ENCODE measurements around the gene MDC1.
"Not testable (repeated sequence)": the region's sequence is repeated elsewhere in the genome, so short reads cannot be mapped to it uniquely, and the experiment has no call there.

Gene MDC1

DNA sequence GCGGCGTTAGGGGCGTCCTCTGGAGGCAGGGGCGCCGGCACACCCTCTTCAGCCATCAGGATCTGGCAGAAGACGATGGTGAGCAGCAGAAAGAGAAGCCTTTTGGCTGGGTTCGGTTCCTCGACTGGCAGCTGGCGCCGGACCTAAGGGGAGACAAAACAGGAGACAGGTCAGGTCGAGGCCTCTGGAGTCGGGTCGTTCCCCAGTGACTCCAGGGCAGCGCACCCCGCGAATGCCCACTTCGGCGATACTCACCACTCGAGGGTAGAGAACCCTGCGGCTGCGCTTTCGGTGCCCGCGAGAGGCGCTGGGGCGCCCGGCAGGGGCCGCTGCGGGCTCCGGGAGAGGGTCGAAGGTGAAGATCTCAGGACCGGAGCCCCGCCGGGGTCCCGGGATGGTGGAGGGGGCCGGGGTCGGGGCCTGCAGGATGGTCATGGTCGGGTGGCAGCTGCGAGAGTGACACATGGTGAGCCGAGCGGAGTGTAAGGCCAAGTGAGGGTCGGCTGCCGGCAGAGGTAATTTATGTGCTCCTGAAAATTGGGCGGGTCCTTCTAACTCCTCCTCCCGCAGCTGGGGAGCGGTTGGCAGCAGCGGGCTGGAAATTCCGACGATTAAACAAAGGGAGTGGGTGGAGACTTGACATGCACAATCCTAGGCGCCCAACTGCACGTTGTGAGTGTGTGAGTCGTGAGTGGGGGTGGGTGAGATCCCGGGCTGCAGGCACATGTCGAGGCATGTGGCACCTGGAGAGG, 27.1 kb upstream of the MDC1 start, which contains the start of gene IER3:
Gene IER3, minus strand, starts transcription at position 494 of the 752 bp plus-strand sequence. Its CDS starts 29 bp downstream, at position 465.
- peak; percentile 68 for DNase-seq

- DNase-seq = no peak
Measured at GRCh38 chr6:30743099-30744053, 26.3 kb upstream of the MDC1 start.

GRCh38 chr6:30742316-30743098, 25.4 kb upstream of the MDC1 start, which contains the start of gene FLOT1:
Gene FLOT1, minus strand, starts transcription at chr6:30742687. Its CDS starts 498 bp downstream, at chr6:30742189.
- peak; percentile 30 for DNase-seq

GRCh38 chr6:30741789-30742315, 24.8 kb upstream of the MDC1 start:
- no peak for DNase-seq

- no peak for DNase-seq
Measured at GRCh38 chr6:30741063-30741779, 24.1 kb upstream of the MDC1 start.

GRCh38 chr6:30740540-30740870, 23.4 kb upstream of the MDC1 start:
- DNase-seq = no peak

DNA sequence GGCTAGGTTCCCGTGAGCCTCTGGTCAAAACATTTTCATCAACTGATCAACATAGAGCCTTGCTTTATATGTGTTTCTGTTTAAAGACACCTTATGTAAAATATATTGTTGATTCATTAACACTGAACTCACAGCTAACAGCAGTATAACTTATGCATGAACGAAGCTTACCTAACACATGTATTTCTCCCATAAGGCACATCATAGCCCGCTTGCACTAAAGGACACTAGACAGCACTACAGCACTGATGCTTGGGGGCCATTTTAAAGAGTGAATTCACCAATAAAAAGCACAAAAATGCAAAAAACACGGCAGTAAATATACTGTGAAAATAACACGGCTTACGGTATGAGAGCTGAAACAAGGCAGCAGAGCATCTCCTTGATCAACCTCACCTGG, 21.5 kb upstream of the MDC1 start:
- DNase-seq = no peak

GRCh38 chr6:30735668-30736314, 18.7 kb upstream of the MDC1 start:
- no peak for DNase-seq

DNA sequence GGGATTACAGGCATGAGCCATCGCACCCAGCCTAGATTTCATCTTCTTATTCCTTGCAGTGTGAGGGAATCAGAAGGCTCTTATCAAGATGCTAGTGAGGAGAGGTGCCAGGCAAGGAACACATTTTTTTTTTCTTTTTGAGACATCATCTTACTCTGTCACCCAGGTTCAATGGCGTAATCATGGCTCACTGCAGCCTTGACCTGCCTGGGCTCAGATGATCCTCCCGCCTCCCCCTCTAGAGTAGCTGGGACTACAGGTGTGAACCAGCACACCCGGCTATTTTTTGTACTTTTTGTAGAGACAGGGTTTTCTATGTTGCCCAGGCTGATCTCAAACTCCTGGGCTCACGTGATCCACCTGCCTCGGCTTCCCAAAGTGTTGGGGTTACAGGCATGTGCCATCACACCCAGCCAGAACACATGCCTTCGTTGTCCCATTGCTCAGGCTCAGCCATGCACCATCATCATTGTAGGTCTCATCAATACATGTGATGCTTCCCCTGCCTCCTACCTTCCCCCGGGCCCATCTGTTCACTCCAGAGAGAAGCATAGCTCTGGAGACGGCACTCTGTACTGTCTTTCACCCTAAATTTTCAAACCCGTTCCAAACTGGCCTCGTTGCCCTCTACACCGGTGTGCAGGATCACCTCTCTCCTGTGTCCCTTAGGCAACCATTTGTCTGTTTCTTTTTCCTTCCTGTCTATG, 15.3 kb upstream of the MDC1 start:
- no peak for DNase-seq

GRCh38 chr6:30730601-30731435, 13.7 kb upstream of the MDC1 start:
- peak; percentile 59 for DNase-seq

- DNase-seq = no peak
Measured at GRCh38 chr6:30727920-30728553, 11.0 kb upstream of the MDC1 start.

DNA sequence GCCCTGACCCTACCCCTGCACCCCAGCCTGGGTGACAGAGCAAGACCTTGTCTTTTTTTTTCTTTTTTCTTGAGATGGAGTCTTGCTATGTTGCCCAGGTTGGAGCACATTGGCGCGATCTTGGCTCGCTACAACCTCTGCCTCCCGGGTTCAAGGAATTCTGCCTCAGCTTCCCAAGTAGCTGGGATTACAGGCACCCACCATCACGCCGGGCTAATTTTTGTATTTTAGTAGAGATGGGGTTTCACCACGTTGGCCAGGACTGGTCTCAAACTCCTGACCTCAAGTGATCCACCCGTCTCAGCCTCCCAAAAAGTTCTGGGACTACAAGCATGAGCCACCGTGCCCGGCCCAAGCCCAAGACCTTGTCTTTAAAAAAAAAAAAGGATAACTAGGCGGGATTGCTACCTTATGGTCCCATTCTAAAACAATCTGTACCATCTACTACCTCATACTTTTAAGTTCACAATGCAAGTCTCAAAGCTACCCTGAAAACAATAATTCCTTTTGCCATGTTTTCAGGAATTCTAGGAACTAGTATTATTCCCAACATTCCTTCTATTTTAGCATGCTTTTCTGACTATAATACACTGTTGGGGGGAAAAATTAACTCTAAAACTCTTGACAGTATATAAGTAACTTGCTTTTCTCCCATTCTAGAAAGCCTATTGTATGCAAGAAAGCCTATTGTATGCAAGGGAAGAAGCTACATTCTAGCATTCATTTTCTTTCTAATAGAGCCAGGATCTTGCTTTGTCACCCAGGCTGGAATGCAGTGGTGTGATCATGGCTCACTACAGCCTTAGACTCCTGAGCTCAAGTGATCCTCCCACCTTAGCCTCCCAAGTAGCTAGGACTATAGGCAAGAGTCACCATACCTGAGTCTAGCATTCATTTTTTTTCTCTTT, 9.7 kb upstream of the MDC1 start:
- DNase-seq = no peak

DNA sequence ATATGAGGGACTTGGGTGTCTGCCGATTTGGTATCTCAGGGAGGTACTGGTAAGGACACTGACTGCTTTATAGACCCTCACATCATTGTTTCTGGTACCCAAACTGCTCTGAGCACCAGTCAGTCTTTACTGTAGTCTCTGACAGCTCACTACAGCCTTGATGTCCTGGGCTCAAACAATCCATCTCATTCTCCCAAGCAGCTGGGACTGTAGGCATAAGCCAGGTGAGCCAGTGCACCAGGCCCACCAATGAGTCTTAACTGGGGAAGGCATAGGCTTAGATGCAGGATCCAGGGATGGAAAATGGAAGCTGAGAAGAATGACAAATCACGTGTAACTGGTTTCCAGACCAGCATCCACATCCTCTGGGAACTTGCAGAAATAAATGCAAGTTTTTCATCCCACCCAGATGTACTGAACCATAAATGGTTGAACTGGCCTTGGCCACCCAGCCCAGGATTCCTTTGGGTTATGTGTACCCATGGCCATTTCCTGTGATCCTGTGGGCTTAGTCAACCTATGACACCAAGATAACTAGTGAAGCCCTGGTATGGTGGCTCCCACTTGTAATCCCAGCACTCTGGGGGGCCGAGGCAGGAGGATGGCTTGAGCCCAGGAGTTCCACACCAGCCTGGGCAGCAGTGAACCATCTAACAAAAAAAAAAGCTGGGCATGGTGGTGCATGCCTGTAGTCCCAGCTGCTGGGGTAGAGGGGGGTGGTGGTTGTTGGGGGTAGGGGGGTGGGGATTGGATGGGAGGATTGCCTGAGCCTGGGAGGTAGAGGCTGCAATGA, 8.8 kb upstream of the MDC1 start:
- DNase-seq = no peak

- DNase-seq = no peak
Measured at GRCh38 chr6:30724906-30725667, 8.0 kb upstream of the MDC1 start.

DNA sequence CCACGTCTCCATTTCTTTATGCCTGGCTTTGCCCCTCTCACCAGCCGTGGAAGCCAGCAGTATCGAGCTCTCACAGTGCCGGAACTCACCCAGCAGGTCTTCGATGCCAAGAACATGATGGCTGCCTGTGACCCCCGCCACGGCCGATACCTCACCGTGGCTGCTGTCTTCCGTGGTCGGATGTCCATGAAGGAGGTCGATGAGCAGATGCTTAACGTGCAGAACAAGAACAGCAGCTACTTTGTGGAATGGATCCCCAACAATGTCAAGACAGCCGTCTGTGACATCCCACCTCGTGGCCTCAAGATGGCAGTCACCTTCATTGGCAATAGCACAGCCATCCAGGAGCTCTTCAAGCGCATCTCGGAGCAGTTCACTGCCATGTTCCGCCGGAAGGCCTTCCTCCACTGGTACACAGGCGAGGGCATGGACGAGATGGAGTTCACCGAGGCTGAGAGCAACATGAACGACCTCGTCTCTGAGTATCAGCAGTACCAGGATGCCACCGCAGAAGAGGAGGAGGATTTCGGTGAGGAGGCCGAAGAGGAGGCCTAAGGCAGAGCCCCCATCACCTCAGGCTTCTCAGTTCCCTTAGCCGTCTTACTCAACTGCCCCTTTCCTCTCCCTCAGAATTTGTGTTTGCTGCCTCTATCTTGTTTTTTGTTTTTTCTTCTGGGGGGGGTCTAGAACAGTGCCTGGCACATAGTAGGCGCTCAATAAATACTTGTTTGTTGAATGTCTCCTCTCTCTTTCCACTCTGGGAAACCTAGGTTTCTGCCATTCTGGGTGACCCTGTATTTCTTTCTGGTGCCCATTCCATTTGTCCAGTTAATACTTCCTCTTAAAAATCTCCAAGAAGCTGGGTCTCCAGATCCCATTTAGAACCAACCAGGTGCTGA, 7.0 kb upstream of the MDC1 start:
- DNase-seq = not testable (repeated sequence)
